Pericardium fibroblast (primary cell): ENCODE measurements around the gene PLXDC2. TPM values are rescaled to one million over a fixed set of nuclear protein-coding genes. Genes with fewer than 3 reads are reported as not detected.

Source experiments
- total RNA-seq: library from RNA; depleted of rRNA; stranded (reverse); fragments of >200 nt; gene quantifications from 2 replicates; pipeline ENCODE4 v1.2.3, GENCODE V29; 2015

PLXDC2 gene
- total RNA-seq: 10.6 and 14.6 TPM in 2 replicates

GRCh38 chr10:19816411-19817230 lies at the start of gene PLXDC2:
Gene PLXDC2, plus strand, starts transcription at chr10:19816432.

